Epithelial cell of proximal tubule (primary cell): ENCODE data around the gene HOXD9. TPM values are rescaled to one million over a fixed set of nuclear protein-coding genes. Genes with fewer than 3 reads are reported as not detected.

ENCODE experiments used
- DNase-seq: peaks from one replicate; pipeline ENCODE4 v3.0.0-alpha.2; 2011; ENCODE audit warnings: low read depth
- H3K4me3 ChIP-seq: 2 replicates; pipeline ENCODE4 v1.5.1; 2011; ENCODE audit warnings: low read depth, mild to moderate bottlenecking, low read length
- CTCF ChIP-seq: conservative IDR thresholded peaks from 2 replicates; pipeline ENCODE4 v1.5.1; 2012; ENCODE audit warnings: low read depth, mild to moderate bottlenecking, low read length
- total RNA-seq: library from RNA; depleted of rRNA; stranded (reverse); fragments of >200 nt; gene quantifications from 2 replicates; pipeline ENCODE4 v1.2.3, GENCODE V29; 2015

Gene HOXD9
- total RNA-seq, 1 donor from 2014 or later: 11.5 TPM

- DNase-seq: no peak
- H3K4me3 ChIP-seq: peak overlapping the region; percentile 39
- no peak for TF ChIP-seq CTCF
Observed at GRCh38 chr2:176087330-176088047, 35.0 kb upstream of the HOXD9 start.

GRCh38 chr2:176088048-176088936 lies 34.2 kb upstream of the HOXD9 start:
- peak; percentile 72 for TF ChIP-seq CTCF
- peak overlapping the region; percentile 39 for H3K4me3 ChIP-seq
- DNase-seq: no peak

- DNase-seq: no peak
- H3K4me3 ChIP-seq: no peak overlapping the region
- no peak for TF ChIP-seq CTCF
Observed at GRCh38 chr2:176088937-176089842, 33.3 kb upstream of the HOXD9 start.

GRCh38 chr2:176089843-176090395 lies 32.6 kb upstream of the HOXD9 start:
- H3K4me3 ChIP-seq: no peak overlapping the region
- TF ChIP-seq CTCF: no peak
- no peak for DNase-seq

GRCh38 chr2:176090862-176091261 lies 31.7 kb upstream of the HOXD9 start:
- no peak overlapping the region for H3K4me3 ChIP-seq
- TF ChIP-seq CTCF: no peak
- no peak for DNase-seq
